Measurements from ENCODE around the gene ZNF544.
"Not testable (repeated sequence)": the region's sequence is repeated elsewhere in the genome, so short reads cannot be mapped to it uniquely, and the experiment has no call there.

The ZNF544 gene

DNA sequence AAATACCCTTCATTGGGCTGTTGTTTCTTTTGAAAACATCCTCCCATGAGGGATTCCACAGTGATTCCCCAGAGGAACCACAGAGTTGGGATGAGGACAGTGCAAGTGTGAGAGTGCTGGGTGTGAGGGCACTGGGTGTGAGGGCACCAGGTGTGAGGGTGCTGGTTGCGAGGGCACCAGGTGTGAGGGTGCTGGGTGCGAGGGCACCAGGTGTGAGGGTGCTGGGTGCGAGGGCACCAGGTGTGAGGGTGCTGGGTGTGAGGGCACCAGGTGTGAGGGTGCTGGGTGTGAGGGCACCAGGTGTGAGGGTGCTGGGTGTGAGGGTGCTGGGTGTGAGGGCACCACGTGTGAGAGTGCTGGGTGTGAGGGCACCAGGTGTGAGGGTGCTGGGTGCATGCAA is 29.5 kb downstream of the ZNF544 start:
- not testable (repeated sequence) for DNase-seq

DNA sequence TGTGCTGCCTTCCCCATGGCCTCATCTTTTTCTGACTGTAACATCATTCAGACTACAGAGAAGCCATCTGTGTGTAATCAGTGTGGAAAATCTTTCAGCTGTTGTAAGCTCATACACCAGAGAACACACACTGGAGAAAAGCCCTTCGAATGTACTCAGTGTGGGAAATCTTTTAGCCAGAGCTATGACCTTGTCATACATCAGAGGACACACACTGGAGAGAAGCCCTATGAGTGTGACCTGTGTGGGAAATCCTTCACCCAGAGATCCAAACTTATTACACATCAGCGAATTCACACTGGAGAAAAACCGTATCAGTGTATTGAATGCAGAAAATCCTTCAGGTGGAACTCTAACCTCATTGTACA is 32.9 kb downstream of the ZNF544 start:
- no peak for DNase-seq

DNA sequence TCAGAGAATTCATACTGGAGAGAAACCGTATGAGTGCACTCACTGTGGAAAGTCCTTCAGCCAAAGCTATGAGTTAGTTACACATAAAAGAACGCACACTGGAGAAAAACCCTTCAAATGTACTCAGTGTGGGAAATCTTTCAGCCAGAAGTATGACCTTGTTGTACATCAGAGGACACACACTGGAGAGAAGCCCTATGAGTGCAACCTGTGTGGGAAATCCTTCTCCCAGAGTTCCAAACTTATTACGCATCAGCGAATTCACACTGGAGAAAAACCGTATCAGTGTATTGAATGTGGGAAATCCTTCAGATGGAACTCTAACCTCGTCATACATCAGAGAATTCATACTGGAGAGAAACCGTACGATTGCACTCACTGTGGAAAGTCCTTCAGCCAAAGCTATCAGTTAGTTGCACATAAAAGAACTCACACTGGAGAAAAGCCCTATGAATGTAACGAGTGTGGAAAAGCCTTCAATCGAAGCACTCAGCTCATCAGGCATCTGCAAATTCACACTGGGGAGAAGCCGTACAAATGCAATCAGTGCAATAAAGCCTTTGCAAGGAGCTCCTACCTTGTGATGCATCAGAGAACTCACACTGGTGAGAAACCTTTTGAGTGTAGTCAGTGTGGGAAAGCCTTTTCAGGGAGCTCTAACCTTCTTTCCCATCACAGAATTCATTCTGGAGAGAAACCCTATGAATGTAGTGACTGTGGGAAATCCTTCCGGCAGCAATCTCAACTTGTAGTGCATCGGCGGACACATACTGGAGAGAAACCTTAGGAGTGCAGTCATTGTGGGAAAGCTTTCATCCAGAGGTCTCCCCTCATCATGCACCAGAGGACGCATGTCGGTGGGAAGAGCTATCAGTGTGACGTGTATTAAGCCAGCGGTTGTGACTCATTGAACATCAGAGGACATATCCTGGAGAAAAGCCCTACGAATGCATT is 33.5 kb downstream of the ZNF544 start:
- no peak for DNase-seq

DNA sequence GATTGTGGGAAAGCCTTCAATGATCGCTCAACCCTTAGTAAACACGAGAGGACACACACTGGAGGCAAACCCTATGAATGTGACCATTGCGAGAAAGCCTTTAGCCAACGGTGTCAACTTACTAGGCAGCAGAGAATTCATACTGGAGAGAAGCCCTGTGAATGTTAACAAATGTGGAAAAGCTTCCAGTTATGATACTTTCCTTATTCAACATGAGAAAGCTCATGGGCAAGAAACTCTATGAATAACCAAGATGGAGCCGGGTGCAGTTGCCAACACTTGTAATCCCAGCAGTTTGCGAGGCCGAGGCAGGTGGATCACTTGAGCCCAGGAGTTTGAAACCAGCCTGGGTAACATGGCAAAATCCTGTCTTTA is 34.2 kb downstream of the ZNF544 start:
- no peak for DNase-seq

DNA sequence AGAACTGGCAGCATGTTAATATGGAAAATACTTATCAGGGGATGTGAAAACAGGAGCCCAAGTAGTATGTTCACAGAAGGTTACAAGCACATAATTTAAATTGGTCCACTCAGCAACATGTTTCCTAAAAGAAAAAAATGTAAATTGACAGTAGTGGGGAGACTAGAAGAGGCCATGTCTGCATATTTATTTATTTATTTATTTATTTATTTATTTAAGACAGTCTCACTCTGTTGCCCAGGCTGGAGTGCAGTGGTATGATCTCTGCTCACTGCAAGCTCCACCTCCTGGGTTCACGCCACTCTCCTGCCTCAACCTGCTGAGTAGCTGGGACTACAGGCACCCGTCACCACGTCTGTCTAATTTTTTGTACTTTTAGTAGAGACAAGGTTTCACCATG is 36.4 kb downstream of the ZNF544 start:
- no peak for DNase-seq

DNA sequence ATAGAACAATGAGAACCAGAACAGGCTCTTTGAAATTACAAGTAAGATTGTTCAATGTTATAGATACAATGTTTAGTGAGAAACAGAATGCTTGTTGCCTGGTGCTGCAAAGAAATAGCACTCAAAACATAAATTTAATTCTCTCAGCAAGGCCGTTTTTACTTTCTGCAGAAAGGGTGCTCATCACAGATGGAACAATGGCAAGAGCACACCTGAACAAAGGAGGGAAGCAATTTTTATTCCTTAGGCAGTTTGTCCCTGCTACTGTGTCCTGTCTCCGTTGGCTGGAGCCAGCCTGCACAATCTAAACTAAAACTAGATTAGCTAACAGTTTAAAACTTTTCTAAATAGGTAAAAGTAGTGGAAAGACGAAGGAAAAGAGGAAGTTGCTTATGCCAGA is 39.6 kb downstream of the ZNF544 start:
- no peak for DNase-seq

DNA sequence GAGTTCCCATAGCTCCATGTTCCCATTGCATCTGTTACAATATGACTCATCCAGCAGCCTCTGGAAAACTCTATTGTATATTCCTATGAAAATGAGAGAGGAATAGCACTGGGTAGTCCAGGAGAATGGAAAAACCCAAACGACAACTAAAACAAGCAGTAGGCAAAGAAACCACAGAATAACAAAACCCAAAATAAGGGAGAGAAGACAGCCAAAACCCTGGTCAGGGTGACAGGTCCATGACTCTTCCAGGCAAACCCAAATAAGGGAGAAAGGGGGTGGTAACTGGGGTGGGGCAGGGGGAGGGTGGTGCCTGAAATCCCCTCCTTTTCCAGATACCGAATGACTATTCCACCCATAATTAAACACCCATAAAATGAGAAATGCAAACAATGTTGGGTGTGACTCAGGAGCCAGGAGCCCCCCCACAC is 46.1 kb downstream of the ZNF544 start:
- no peak for DNase-seq

DNA sequence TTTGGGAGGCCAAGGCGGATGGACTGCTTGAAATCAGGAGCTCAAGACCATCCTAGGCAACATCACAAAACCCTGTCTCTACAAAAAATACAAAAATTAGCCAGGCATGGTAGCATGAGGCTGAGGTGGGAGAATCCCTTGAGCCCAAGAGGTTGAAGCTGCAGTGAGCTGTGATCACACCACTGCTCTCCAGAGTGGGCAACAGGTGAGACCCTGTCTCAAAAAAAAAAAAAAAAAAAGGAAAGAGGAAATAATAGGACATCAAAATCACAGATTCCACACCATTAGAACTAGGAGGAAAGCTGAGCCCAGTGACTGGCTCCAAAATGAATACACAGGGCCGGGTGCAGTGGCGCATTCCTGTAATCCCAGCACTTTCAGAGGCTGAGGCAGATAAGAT is 46.9 kb downstream of the ZNF544 start:
- no peak for DNase-seq

DNA sequence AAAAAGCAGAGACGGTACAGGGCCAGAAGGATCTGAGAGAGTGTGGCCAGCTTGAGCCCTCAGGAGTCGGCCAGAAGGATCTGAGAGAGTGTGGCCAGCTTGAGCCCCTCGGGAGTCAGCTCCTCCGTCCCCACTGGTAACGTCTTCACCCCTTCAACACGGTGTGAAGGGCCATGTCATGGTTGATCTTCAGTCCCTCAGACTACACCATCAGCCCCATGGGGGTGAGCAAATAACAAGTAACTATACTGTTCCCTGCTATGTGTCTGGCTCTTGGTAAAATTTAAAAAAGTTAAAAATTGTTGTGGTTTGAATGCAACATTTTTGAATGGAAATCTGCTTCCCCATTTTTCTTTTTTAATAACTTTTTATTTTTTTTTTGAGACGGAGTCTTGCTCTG is 48.5 kb downstream of the ZNF544 start:
- no peak for DNase-seq

DNA sequence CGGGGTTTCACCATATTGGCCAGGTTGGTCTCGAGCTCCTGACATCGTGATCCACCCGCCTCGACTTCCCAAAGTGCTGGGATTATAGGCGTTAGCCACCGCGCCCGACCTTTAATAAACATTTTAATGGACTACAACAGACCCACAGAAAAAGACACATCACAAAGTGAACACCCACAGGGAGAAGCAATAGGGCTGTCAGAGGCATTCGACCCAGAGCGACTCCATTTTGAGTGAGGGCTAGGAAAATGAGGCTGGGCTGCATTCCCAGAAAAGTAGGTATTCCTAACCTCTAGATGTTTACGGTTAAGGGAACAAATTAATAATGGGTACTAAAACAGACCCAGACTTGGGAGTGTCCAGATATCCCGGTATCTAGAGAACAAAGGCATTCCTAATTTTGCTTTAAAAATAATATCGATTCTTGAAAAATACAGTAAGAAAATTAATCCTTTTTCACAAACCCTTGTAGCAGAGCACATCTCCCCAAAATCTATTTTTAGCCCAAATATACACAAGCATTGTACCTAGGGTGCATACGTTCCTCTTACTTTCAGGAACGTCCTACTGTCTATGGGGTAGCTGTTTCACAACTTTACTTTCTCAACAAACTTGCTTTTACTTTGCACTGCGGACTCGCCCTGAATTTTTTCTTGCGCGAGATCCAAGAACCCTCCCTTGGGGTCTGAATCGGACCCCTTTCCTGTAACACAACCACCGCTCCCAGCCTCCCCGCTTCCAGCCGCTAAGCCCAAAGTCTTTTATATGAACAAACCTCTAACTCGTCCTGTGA is 49.2 kb downstream of the ZNF544 start:
- no peak for DNase-seq

DNA sequence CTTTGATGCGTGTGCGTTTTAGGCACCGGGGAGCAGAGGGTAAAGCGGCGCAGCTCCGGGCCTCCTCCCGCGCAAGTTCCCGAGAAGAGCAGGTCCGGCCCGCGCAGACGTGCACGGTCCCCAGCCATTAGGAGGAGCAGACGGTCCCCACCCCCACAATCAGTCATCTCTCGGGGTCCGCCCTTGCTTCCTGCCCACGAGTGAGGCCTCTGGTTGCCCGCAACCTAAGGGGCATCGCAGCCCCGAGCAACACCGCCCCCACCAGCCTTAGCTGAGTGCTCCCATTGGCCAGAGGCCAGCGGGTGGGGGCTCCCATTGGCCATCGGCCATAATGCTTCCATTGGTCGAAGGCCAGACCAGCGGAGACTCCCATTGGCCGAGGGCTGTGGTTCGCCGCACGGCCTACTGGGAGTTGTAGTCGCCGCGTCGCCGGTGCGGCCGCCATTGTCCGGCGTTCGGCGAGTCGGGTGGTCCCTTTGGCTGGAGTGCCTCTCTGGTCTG is 49.9 kb downstream of the ZNF544 start, which contains the start of gene ZNF8:
ZNF8 (plus strand) TSS at position 415 of the 501 bp plus-strand sequence. CDS start 127 bp downstream, outside the sequence.
- peak; percentile 97 for DNase-seq

DNA sequence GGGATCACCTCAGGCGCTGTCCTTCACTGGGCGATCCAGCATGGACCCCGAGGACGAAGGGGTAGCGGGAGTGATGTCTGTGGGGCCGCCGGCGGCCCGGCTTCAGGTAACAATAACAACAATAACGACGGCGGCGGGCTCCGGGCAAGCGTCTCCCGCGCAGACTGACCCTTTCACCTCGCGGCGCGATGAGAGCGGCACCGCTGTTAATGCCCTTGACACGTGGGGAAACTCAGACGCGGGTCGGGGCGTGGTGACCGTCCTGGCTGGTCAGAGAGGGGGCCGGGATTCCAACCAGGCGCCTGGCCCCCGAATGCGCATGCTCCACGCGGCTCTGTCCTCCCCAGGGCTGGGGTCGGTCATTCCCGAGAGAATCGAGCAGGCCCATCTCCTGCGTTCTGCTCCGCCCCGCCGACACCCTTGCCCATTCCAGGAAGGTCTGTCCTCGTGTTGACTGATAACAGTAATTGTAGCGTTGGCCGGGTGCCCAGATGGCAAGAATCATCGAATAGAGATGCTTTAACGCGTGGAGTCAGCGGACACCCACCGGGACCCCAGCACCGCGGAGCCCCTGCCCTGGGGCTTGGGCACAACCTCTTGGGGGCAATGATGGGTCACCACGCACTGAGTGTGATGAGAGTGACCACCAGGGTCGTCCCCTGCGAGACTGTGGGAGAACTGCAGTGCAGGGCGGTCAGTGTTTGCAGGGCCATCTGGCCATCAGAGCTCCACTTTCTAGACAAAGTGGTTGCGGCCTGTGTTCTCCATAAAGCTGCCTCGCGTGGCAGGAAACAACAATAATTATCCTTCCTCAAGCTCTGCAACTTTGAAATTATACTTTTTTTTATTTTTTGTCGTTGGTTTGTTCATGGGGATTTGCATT is 50.6 kb downstream of the ZNF544 start:
- peak; percentile 52 for DNase-seq

DNA sequence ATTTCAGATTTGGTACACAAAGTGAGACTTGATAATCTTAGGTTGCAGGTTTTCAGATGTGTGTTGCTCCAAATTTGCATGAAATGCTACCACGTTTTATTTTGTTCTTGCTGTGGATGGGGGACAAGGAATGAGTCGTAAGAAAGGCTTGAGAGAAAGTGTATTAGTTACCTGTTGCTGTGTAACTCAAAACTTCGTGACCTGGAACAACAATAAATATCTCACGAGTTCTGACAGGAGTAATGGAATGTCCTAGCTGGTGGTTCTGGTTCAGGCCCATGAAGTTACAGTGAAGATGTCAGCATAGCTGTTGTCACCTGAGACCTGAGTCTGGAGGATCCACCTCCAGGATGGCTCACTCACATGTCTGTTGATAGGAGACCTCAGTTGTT is 51.2 kb downstream of the ZNF544 start:
- no peak for DNase-seq

DNA sequence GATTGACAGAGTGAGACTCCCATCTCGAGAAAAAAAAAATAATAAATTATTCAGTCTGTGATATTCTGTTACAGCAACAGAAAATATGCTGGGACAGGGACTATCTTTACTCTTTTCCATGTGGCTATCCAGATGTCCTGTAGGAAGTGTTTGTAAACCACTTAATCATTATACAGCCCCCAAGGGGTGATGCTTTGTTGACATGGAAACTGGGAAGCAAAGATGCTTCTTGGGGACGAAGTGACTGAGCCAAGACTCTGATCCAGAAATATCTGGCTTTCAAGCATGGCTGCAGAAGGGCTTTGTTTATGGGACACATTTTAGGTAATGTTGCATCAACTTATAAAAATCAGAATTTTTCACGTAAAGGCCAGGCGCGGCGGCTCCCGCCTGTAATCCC is 55.5 kb downstream of the ZNF544 start:
- no peak for DNase-seq

DNA sequence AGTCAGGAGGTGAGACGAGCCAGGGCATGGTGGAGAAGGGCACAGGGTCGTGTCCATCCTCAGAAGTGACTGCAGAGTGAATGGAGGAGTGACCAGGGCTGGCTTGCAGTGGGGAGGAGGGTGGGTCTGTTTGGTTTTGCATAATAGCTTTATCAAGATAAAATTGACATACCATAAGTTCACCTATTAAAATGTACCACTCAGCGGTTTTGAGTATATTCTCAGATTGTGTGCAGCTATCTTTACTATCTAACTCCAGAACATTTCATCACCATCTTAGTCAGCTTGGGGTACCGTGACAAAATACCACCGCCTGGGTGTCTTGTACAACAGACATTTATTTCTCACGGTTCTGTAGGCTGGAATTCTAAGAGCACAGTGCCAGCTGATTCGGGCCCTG is 63.2 kb downstream of the ZNF544 start:
- DNase-seq = no peak

DNA sequence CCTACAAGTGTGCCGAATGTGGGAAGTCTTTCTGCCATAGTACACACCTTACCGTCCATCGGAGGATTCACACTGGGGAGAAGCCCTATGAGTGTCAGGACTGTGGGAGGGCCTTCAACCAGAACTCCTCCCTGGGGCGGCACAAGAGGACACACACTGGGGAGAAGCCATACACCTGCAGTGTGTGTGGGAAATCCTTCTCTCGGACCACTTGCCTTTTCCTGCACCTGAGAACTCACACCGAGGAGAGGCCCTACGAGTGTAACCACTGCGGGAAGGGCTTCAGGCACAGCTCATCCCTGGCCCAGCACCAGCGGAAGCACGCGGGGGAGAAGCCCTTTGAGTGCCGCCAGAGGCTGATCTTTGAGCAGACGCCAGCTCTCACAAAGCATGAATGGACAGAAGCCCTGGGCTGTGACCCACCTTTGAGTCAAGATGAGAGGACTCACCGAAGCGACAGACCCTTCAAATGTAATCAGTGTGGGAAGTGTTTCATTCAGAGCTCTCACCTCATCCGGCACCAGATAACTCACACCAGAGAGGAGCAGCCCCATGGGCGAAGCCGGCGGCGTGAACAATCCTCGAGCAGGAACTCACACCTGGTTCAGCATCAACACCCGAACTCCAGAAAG is 66.1 kb downstream of the ZNF544 start:
- DNase-seq = no peak

DNA sequence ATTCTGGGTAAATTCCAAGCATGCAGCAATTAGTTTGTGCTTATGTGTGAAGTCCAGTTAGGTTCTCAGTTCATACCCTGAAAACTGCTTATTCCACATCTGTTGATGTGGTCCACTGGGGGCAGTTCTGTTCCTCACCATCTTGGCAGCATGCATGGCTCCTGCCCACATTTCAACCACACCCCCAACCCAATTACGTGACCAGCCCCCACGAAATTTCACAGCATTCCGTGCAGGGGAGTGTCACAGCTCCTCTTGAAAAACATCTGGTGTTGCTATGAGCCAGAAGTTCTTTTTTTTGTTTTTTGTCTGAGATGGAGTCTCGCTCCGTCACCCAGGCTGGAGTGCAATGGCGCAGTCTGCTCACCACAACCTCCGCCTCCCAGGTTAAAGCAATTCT is 67.4 kb downstream of the ZNF544 start:
- DNase-seq = no peak

DNA sequence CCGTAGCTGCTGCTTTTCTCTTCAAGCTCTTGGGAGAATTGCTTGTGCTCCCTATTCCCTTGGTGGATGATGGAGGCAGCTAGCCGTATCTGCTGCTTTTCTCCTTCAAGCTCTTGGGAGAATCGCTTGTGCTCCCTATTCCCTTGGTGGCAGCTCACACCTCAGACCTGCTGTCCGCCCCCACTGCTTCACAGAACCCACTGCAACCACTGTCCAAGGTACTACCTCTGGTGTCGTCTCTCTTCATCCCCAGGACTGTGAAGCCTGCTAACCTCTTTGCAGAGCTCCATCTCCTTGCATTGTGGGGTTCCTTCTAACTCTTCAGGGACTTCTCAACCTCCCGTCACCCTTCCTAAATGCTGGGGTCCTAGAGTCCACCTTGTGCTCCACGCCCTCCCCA is 71.9 kb downstream of the ZNF544 start:
- DNase-seq = no peak

DNA sequence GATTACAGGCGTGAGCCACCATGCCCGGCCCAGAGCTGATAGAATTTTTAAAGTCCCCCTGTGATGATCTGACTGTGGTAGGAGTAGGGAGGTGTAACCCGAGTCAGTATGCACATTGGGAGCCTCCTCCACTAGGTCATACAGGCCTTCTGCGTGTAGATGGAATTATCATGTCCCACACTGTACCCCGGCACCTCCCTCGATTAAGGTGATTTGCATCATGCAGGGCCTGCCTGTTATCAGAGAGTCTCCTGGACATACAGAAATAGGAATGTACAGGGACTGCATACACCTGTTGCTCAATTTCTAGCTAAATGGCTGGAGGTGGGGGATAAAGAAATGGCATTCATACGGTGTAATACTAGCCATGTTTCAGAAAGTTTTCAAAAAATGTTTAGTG is 75.5 kb downstream of the ZNF544 start:
- no peak for DNase-seq

DNA sequence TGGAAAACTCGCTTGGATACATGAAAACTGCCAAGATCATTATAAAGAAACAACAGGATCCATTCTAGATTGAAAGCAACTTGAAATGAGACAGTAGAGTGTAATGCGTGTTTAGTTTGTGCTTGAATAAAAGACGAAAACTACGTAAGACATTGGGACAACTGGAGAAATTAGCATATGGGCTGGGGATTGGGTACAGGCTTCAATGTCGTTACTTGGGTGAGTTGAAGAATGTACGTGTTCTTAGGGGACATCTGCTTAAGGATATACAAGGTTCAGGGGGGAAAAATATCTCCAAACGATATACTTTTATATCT is 76.0 kb downstream of the ZNF544 start:
- DNase-seq = peak; percentile 61

DNA sequence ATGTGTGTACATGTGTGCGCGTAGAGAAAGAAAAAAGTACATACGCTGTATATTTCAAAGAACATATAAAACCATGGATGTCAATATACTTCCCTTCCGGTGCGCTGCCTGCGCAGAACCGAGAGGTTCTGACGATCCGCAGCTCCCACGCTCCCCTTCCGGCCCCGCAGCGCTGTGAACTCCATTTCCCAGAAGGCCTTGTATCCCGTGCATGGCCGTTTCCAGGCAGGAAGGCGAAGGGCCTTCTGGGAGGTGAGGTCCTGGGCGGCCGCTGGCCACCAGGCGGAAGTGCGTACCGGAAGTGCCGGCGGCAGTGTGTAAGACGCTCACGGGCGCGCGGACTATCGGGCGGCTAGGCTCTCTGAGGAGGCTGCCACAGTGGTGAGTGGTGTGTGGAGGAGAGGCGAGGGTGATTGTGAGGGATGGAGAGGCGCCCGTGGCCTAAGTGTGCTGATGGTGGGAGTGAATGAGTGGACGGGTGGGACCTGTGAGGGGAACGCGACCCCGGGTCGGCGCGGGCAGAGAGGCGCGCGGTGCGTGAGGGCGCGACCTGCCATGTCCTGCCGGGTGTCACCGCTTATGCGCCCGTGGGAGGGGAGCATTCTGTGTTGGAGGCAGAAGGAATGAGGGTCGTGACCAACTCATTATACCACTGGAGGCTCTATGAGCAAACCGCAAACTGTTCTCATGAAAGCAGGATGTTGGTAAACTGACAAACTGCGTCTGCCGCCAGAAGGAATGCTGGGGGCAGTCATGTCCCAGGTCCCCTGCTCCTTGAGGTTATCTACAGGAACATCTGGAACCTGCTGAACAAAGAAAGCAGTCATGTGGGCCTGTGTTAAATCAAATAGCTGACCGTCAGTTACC is 76.6 kb downstream of the ZNF544 start, which contains the start of gene ERVK3-1:
ERVK3-1 (plus strand) TSS at position 313 of the 867 bp plus-strand sequence. CDS start 6,792 bp downstream, outside the sequence.
- peak; percentile 93 for DNase-seq

All from DMS 273 treated with DMSO at 0.1 percent for 48 hours (cell line).